ENCODE data around the gene CCDC196.
"Not testable (repeated sequence)": the region's sequence is repeated elsewhere in the genome, so short reads cannot be mapped to it uniquely, and the experiment has no call there.

CCDC196 gene

DNA sequence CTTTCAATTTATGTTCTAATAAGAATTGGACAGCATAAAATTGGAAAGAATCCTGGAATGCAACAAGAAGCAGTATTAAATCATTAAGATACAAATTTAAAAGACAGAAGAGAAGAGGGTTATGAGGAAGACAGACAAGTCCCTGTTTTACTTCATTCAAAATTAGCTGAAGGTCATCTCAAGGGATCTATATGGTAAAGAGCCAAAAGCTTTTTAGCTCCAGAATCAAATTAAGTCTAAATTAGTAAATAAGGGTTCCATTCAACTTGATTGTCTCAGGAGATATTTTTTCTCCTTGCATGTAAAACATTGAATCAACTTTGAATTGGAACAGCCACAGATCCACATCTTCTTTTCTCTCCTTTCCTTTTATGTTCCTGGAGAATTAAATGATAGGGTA, 7.6 kb downstream of the CCDC196 start:
- in situ Hi-C loops (cut with MboI; ENCODE audit: low sequenced_read_pairs) = loop anchor here (25.0 kb wide), 1 partner anchor 619 kb away; no protein-coding TSS in a partner anchor

DNA sequence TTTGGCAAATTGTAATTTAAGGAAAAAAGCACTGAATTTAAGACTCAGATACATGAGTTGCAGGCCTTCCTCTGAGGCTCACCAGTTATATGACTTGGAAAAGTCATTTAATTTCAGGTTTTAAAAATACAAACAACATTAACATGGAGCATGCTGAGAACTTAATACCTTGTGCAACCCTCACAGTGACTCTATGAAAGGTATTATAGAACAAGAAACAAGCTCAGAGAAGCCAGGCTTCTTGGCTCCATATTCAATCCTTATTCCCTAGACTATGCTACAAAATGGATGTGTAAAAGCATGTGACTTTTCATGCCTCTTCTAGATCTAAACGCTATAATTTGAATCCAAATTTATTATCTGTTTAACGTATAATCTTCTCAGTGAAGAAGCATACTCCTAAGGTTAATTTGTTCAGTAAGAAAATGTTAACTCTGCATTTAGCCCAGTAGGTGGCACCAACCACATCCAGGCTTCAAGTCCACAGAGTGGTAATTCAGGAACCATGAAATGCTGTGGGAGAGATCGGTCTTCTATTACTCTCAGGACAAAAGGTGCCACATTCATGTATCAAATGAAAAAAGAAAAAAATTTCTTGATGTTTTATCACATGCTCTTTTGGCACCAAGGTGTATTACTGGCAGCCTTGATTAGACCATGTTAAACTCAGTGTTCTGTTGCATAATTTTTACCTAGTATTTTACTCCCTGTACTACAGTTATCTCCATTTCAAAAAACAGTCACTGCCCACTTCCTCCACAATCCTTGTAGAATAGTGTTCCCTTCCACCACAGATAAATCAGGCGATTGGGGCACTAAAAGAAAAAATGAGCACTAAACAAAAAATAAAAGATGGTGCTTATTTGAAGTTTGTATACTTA, 9.3 kb downstream of the CCDC196 start:
- in situ Hi-C loops (cut with MboI; ENCODE audit: low sequenced_read_pairs) = loop anchor here (25.0 kb wide), 1 partner anchor 617 kb away; no protein-coding TSS in a partner anchor

DNA sequence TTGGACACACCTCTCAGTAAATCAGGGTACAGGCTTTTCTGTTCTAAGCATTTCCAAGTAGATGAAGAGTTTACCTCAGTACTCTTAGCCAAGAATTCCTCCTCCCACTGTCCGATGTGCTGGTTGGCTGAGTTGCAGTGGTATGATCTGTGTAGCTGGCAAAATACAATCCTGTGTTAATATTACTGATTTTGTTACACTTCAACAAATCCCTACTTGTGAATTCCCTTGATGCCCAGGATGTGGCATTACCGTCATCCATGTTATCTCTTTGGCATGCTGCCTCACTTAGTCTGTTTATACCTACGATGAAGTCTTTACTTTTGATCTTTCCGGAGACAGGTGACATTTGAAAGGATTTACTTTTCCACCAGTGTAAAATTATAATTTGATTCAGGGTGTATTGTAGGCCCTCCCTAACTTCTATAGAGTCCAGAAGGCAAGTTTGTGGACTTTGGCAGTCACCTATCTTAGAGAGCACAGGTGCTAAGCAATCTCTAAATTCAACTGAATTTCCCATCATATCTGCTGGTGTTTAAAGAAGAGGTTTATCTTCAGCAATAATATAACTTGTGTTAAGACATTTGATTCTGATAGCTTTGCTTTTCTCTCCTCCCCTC, 10.1 kb downstream of the CCDC196 start:
- in situ Hi-C loops (cut with MboI; ENCODE audit: low sequenced_read_pairs) = loop anchor here (25.0 kb wide), 1 partner anchor 616 kb away; no protein-coding TSS in a partner anchor

DNA sequence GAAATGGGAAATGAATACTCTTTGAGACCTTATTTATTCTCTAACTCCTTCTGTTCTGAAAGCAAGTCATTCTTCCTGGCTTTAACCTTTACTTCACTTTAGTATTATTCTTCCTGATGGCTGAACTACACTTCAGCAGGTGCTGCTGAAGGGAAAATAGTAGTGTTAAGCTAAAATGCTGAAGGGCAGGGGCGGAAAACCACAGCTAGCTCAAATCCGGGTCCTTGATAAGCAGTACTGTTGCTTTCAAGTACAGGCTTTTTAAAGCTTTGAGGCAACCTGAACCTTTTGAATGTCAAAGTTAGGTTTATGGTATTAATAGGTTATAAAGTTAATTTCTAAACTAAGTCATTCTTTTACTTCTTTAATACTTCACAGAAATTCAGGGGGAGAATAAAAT, 10.7 kb downstream of the CCDC196 start:
- in situ Hi-C loops (cut with MboI; ENCODE audit: low sequenced_read_pairs) = loop anchor here (25.0 kb wide), 1 partner anchor 615 kb away; no protein-coding TSS in a partner anchor

DNA sequence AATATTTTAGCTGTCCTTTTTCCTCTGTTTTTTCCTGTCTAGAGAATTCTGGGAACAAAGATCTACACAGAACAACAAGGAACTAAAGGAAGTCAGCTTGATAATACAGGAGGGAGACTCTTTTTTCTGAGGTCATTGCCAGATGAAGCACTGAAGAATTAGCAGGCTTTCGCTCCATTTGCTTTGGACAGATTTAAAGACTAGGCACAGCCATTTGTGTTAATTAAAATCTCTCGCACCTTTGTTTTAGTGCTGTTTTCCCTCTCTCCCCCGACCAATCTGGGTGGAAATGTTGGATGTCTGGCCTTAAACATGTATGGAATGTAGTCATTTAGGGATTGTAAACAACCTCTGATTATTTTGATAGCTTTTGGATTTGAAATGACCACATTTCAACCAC, 12.1 kb downstream of the CCDC196 start:
- in situ Hi-C loops (cut with MboI; ENCODE audit: low sequenced_read_pairs) = loop anchor here (25.0 kb wide), 1 partner anchor 614 kb away; no protein-coding TSS in a partner anchor

DNA sequence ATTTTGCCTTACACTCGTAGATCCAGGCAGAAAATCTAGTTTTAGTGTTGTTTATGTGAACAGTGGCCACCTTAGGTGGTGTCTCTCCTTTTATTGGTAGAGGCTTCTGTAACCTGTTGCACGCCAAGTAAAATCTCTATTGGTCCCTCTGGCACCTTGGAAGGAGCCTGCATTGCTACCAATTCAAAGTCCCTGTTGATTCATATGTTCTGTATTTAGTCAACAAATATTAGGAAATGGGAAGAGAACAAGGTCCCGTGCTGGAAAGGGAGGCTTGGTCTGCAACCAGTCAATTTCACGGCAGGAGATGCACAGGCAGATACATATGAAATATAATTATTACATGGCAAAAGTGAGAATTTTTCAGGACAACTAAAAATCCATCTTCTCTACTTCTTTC, 15.4 kb downstream of the CCDC196 start:
- in situ Hi-C loops (cut with MboI; ENCODE audit: low sequenced_read_pairs) = no loop called here

DNA sequence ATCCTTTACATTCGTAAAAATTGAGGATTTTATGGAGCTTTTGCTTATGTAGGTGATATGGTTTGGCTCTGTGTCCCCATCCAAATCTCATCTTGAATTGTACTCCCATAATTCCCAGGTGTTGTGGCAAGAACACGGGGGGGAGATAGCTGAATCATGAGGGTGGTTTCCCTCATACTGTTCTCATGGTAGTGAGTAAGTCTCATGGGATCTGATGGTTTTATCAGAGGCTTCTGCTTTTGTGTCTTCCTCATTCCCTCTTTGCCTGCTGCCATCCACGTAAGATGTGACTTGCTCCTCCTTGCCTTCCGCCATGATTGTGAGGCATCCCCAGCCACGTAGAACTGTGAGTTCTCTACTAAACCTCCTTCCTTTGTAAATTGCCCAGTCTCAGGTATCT, 16.7 kb downstream of the CCDC196 start:
- in situ Hi-C loops (cut with MboI; ENCODE audit: low sequenced_read_pairs) = not testable (repeated sequence)

DNA sequence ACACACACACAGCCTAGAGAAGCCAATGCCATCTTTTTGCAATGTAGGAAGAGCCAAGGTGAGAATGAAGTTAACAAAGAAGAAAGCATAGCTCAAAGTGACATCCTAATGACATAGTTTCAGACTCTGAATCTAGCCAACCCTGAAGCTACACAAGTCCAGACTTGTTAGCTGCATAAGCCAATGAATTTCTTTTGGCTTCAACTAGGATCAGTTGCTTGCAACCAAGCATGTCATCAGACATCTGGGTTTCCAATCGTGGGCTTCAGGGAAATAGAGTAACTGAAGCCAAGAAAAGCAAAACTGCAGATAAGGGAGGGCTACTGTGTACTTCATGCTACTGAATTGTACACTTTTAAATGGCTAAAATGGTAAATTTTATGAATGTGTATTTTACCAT, 17.4 kb downstream of the CCDC196 start:
- in situ Hi-C loops (cut with MboI; ENCODE audit: low sequenced_read_pairs) = no loop called here

DNA sequence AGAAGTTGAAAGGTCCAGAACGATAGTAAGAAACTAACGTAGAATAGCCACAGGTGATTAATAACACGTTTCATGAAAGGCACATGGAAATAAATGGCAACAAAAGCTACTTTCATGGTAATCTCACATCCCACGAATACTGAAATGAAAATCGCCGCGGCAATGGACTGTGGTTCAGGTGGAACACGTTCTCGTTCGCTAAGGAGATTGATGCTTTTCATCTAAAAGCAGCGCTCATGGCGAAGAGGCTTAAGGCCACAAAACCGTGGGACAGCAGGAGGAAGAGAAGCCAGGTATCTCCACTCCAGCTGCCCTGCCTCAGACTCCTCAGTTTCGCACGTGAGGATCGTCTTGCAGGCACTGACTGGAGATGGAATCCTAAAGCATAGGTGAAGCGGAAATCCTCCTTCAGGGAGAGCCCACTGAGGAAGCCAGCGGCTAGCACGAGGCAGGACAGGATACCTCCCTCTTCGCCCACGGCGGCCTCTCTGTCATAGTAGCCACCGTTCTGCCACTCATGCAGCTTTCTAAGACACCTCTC, 21.1 kb downstream of the CCDC196 start:
- in situ Hi-C loops (cut with MboI; ENCODE audit: low sequenced_read_pairs) = no loop called here

DNA sequence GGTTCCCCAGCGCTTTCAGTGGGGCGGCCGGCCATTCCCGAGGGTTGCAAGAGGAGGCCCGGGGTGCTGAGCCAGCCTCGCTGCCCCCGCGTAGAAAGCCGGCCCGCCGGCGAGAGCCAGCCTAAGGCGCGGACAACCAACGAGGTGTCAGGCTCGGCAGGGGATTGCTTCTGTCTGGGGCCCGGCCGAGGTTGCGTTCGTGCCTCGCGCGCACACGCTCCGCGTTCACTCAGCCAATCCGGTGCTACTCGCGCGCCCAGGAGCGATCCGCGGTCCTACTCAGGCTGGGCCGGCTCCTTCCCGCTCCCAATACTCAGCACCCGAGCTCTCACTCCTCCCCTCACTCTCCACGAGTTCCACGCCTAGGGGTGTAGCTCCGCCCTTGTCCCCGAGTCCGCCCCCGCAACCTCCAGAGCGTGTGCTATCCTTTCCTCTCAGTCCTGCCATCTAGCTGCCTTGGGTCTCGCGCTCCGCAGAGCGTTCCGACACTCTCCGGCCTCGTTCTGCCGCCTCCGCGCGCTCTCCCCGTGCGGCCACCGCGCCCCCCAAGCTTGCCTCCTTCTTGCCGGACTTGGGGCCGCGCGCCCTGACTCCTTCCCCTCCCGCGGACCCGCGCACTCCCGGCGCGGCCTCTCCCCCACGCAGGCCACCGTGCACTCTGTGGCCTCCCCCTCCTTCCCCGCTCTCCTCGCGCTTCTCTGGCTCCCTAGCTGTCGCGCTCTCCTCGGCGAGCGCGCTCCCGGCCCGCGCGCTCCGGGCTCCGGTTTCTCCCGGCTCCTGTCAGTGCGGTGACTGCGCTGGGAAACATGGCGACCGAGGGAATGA, 21.8 kb downstream of the CCDC196 start, which contains the start of gene GPHN:
Gene GPHN, plus strand, starts transcription at position 426 of the 825 bp plus-strand sequence.
- in situ Hi-C loops (cut with MboI; ENCODE audit: low sequenced_read_pairs) = no loop called here

DNA sequence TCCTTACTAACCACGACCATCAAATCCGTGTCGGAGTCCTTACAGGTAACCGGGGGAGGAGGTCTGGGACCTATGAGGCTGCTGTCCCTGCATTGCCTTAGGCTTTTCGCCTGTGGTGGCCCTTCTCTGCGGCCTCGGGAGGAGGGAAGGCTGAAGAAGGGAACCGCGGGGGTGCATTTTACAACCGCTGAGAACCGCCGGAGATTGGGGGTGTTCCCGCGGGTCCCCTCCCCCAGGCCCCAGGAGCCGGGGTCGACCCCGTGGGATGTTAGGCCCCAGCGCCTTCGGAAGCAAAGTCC, 22.3 kb downstream of the CCDC196 start:
- in situ Hi-C loops (cut with MboI; ENCODE audit: low sequenced_read_pairs) = no loop called here

DNA sequence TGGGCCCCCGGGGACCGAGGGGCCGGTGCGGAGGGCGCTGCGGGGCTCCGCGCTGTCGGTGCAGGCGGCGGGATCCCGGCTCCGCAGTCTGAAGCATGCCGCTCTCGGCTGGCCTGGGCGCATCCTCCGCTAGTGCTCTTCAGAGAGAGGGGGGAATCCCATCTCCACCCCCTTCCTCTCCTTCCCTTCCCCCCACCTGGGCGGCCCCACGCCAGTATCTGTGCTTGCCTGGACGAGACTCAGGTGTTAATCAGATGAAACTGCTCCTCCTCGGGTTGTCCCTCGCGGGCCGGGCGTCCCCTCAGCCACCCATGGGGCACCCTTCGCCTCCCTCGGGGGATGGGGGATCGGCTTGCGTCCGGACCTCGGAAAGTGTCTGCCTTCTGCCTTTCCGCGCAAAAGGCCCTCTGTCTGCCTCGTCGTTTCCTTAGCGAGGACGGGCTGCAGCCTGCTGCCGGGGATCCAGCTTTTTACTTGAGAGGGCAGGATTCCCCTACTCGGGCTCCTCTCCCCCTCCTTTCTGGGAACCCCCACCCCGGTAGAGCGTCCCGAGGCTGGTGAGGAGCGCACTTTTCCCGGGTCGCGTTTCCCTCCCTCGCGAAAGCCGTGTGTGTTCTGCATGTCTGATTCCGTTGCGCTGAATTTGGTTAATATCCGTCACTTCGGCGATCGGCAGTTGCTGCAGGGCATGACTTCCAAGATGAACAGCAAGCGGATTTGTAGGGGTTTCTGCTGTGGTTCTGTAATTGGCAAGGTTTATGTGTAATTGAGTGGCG, 22.9 kb downstream of the CCDC196 start:
- in situ Hi-C loops (cut with MboI; ENCODE audit: low sequenced_read_pairs) = no loop called here

DNA sequence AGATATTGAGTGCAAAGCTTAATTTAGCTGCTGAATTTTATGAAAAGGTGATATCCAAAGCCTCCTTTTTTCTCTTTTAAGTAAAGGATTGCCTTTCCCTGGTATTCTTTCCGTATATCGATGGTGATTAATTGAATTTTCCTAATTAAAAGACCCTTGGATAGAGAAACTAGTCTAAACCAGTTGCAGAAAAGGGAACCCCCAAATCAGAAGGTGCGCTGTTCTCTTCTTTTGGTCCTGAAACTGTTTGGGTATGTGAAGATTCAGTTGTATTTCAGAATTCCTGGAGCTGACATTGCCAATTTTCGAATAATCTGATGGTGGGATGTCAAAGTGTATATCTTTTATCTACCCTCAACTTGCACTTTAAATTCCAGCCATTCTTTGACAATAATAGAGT, 23.7 kb downstream of the CCDC196 start:
- in situ Hi-C loops (cut with MboI; ENCODE audit: low sequenced_read_pairs) = no loop called here

DNA sequence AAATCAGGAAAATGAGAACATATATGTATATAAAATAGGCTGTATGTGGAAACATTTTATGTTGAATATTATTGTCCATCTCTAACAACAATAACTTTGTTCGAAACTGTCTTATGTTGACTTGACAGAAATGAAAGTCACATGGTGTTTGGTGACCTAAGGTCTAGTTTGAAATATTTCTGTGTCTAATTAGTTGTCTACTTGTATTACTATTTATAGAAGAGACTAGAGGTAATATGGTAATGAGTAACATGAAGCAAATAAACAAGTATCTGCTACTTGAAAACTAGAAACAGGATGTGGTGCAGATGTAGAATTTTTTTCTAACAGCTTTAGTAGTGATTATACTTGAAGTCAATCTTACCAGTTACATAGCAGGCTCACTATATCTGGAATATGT, 25.7 kb downstream of the CCDC196 start:
- in situ Hi-C loops (cut with MboI; ENCODE audit: low sequenced_read_pairs) = no loop called here

DNA sequence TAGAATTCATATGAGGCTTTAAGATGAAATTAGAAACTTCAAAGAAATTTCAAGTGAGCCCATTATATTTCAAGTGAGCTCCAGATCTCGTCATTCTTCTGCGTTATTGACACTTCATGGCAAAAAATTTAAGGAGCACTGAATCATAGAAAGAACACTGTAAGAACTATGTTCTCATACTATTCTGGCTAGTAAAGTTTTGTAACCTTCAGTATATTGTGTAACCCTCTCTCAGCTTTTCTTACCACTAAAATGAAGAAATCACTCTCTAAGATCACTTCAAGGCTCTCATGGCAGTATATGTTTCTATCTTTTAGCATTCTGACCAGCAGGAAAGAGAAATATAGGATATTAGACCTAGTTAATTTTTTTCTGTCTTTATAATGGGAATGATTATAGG, 28.0 kb downstream of the CCDC196 start:
- in situ Hi-C loops (cut with MboI; ENCODE audit: low sequenced_read_pairs) = no loop called here

DNA sequence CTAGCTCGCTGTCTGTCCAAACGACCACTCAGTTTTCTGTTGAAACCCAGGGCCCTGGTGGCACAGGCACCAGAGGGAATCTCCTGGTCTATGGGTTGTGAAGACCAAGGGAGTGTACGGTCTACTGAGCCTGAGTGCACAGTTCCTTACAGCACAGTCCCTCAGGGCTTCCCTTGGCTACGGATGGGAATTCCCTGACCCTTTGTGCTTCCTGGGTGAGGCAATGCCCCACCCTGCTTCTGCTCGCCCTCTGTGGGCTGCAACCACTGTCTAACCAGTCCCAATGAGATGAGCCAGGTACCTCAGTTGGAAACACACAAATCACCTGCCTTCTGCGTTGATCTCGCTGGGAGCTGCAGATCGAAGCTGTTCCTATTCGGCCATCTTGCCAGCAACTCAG, 44.4 kb downstream of the CCDC196 start:
- in situ Hi-C loops (cut with MboI; ENCODE audit: low sequenced_read_pairs) = no loop called here

DNA sequence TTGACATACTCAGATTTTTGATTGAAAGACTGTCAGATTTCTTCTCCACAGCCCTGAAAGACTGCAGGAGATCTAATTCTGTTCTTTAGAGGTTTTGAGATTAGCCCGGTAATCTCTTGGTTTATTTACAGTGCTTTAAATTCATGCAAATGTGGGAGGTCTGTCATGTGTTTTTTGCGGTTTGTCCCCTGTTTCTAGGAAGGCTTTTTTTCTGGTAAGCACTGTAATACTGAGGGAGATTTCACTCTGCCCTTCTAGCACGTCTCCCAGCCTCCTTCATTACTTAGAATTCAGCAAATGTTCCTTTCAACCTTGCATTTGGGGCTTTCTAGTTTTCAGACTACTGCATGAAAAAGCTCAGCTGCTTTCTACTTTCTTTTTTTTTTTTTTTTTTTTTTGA, 52.9 kb downstream of the CCDC196 start:
- in situ Hi-C loops (cut with MboI; ENCODE audit: low sequenced_read_pairs) = no loop called here

DNA sequence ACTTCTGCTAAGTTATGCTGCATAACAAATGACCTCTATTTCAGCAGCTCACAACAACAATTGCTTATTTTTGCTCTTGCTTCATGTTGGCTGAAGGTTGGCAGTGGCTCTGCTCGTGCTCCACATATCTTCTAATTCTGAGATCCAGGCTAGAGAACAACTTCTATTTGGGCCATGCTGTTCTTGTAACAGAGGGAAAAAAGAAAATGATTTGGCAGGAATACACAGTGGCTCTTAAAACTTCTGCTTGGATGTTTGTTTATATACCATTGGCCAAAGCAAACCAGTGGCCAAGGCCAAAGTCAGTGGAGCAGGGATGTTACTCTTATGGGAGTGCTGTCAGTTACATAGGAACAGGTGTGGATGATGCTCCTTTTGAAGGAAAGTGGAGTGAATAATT, 53.9 kb downstream of the CCDC196 start:
- in situ Hi-C loops (cut with MboI; ENCODE audit: low sequenced_read_pairs) = no loop called here

DNA sequence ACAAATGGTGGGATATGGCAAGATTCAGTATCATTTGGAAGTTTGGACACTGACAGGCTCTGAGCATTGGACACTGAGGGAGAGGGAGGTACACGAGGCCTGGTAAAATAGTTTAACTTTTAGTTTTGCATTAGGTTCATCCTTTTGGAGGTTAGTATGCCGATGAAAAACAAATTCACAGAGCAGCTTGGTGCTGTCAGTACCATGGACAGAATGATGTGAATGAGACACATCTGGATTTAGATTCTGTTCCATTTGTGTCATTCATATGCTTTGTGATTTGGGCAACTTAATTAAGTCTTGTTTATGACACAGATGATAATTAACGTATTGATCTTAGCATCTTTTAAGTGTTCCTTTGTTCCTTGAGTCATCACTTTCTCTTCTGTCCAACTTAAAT, 55.5 kb downstream of the CCDC196 start:
- in situ Hi-C loops (cut with MboI; ENCODE audit: low sequenced_read_pairs) = no loop called here

DNA sequence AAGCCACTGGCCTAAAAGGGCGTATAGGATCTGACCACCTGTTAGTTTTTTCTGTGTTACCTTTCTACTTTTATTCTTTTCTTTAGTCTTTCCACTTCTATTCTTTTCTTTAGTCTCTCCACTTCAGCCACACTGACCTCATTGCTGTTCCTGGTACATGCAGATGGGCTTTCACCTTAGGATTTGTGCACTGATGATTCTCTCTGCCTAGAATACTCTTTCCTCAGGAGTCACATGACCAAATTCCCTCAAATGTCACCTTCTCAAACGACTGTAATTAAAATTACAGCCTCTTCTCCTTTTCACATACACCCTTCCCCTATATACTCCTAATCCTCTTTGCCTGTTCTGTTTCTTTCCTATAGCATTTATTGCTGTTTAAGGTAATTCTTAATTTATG, 57.8 kb downstream of the CCDC196 start:
- in situ Hi-C loops (cut with MboI; ENCODE audit: low sequenced_read_pairs) = no loop called here
